AG09319 (cell line): ENCODE results near the gene UNC119B.

Source experiments
- DNase-seq: peaks from one replicate; pipeline ENCODE4 v3.0.0-alpha.2; 2010; ENCODE audit warnings: low read depth; ENCODE audit errors: extremely low read depth
- CTCF ChIP-seq: IDR thresholded peaks from 2 replicates; pipeline ENCODE4 v1.5.1; 2011; ENCODE audit warnings: low read depth, mild to moderate bottlenecking, inconsistent platforms, low read length, moderate library complexity

Gene UNC119B

DNA sequence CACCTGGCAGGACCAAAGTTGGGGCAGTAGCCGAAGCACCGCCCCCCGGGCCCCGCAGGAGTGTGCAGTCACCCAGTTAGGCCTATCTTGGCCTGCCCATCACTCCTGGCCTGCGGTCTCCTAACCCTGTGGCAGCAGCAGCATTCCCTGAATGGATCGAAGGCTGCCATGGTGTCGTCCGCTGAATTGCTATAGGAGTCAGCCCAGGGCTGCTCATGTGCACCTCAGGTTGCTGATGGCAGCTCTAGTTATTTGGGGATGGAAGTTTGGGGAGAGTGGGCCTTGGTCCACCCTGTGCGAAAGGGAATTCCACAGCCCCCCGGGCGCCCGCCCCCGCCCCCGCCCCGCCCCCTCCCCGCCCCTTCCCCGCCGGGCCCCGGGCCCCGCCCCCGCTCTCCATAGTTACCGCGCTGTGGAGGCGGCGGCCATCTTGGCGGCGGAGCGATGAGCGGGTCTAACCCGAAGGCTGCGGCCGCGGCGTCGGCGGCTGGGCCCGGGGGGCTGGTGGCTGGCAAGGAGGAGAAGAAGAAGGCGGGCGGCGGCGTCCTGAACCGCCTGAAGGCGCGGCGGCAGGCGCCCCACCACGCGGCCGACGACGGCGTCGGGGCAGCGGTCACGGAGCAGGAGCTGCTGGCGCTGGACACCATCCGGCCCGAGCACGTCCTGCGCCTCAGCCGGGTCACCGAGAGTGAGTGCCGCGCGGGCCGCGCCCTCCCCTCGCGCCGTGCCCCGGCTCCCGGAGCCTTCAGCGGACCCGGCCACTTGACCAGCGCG lies at the start of gene UNC119B:
UNC119B (plus strand) TSS at position 428 of the 774 bp plus-strand sequence; CDS start at position 445, 17 bp downstream.
- DNase-seq, result no peak
- no peak for TF ChIP-seq CTCF

DNA sequence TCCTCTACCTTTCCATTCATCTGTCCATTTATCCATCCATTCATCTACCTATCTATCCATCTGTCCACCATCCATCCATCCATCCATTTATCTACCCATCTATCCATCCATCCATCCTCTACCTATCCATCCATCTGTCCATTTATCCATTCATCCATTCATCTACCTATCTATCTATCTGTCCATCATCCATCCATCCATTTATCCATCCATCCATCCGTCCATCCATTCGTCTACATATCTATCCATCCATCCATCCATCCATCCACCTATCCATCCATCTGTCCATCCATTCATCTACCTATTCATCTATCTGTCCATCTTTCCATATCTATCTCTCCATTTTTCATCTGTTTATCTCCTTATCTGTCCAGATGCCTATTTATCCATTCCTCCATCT lies 48.8 kb upstream of the UNC119B start:
- DNase-seq, result no peak
- no peak for TF ChIP-seq CTCF

DNA sequence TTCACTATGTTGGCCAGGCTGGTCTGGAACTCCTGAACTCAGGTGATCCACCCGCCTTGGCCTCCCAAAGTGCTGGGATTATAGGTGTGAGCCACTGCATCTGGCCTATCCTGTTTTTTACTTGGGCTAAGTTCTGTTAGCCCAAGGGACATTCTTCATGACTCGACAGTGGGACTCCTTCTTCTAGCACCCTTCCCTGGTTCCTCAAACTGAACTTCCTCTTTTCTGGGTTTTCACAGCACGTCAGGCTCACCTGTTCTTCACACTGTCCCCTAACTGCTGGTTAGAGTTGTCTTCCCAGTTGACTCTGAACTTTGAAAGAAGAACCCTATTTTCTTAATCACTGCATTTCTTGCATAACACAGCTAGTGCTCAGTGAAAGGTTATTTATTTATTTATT lies 47.4 kb upstream of the UNC119B start:
- no peak for DNase-seq
- no peak for TF ChIP-seq CTCF

DNA sequence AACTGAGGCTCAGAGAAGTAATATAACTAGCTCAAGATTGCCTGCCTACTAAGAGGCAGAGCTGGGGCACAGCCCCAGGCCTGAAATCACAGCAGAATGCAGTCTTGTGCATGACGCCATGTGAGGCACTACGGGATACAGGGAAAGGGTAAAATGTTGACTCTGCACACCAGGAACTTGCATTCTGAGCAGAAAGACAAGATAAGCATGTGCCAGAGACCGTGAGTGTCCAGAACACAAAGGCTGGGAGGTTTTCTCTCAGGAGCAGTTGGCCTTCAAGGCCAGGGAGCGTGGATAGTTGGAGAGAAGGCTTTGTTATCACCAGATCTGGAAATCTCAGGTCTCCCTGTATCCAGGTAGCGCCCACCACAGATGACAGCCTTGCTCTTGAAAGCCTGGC lies 46.5 kb upstream of the UNC119B start:
- no peak for DNase-seq
- no peak for TF ChIP-seq CTCF

- no peak for DNase-seq
- TF ChIP-seq CTCF, result no peak
Observed at GRCh38 chr12:120666571-120667390, 43.5 kb upstream of the UNC119B start.

- TF ChIP-seq CTCF, result no peak
- no peak for DNase-seq
Observed at GRCh38 chr12:120668091-120668867, 42.0 kb upstream of the UNC119B start.
